GM12878 (cell line): ENCODE data around the gene PLXNC1. TPM values are rescaled to one million over a fixed set of nuclear protein-coding genes. Genes with fewer than 3 reads are reported as not detected.

Source experiments
- ATAC-seq: fragments of 200-7000 bp; cut with Tn5 transposase; 3 replicates; pipeline ENCODE4 v1.9.1; 2020; ENCODE audit warnings: mild to moderate bottlenecking, moderate library complexity
- BruUV-seq: library from RNA; stranded (reverse); fragments of 400-500 nt; replicated peaks from 2 replicates; lab custom pipeline; 2021; lab: Mats Ljungman, UMichigan
- CTCF ChIA-PET: fragments of 300-600 bp; sonication (Branson Sonifier 250); formaldehyde crosslinking; extraction: SDS; loops from one replicate; lab custom pipeline; 2021; ENCODE audit warnings: inconsistent platforms; lab: Yijun Ruan, JAX
- POLR2A ChIA-PET: fragments of 350-600 bp; formaldehyde crosslinking; extraction: SDS; loops from one replicate; lab custom pipeline; 2021; ENCODE audit warnings: inconsistent platforms; lab: Charles Lee
- RAD21 ChIA-PET: fragments of 300-600 bp; sonication (Branson Sonifier 250); formaldehyde crosslinking; loops from one replicate; lab custom pipeline; 2023; ENCODE audit warnings: antibody characterized with exemption; ENCODE audit not compliant: unreplicated experiment; lab: Charles Lee
- SMC1A ChIA-PET: fragments of 300-600 bp; sonication (Branson Sonifier 250); formaldehyde crosslinking; loops from one replicate; lab custom pipeline; 2023; ENCODE audit not compliant: unreplicated experiment, uncharacterized antibody; lab: Charles Lee
- DNase-seq: peaks from one replicate; pipeline ENCODE4 v3.0.0-alpha.2; 2011; ENCODE audit warnings: low read depth, low spot score
- FAIRE-seq: peaks from 3 replicates; lab custom pipeline; 2011; peaks lifted over from hg19 to GRCh38; lab: Jason Lieb, UNC
- H2AFZ ChIP-seq: 2 replicates; pipeline ENCODE4 v1.6.0; 2011; ENCODE audit warnings: low read depth, low read length, control low read depth; ENCODE audit not compliant: control insufficient read depth
- H3K27ac ChIP-seq: 2 replicates; pipeline ENCODE4 v1.5.1; 2011; ENCODE audit warnings: control low read depth; ENCODE audit not compliant: control insufficient read depth, insufficient read depth
- H3K27me3 ChIP-seq, 2 experiments: replicated peaks in 1 of 2; 2 replicates each; pipeline versions ENCODE4 v1.6.0 to v1.6.1; 2011; ENCODE audit warnings: low read length in 1 of 2; ENCODE audit not compliant: control insufficient read depth in 2 of 2, insufficient read depth in 2 of 2
- H3K36me3 ChIP-seq, 2 experiments: 2 replicates each; pipeline ENCODE4 v1.5.1; 2011; ENCODE audit warnings: low read length in 1 of 2; ENCODE audit not compliant: control insufficient read depth in 2 of 2, insufficient read depth in 2 of 2
- H3K4me1 ChIP-seq: 2 replicates; pipeline ENCODE4 v1.6.1; 2011; ENCODE audit warnings: mild to moderate bottlenecking, low read length, moderate library complexity, mixed read lengths; ENCODE audit not compliant: control insufficient read depth, insufficient read depth
- H3K4me2 ChIP-seq: 2 replicates; pipeline ENCODE4 v1.6.0; 2011; ENCODE audit warnings: control low read depth; ENCODE audit not compliant: control insufficient read depth, insufficient read depth
- H3K4me3 ChIP-seq: fragments of 200-600 bp; sonication (generic); 2 replicates; pipeline ENCODE4 v1.5.1; 2016
- H3K79me2 ChIP-seq: 2 replicates; pipeline ENCODE4 v1.6.0; 2011; ENCODE audit warnings: low read length; ENCODE audit not compliant: control insufficient read depth, insufficient read depth
- H3K9ac ChIP-seq: 2 replicates; pipeline ENCODE4 v1.8.0; 2011; ENCODE audit warnings: low read length, control low read depth, mixed read lengths; ENCODE audit not compliant: control insufficient read depth, insufficient read depth
- H3K9me3 ChIP-seq: replicated peaks from 3 replicates; pipeline ENCODE4 v1.5.1; 2011; ENCODE audit warnings: mild to moderate bottlenecking, low read length; ENCODE audit not compliant: control insufficient read depth, insufficient read depth
- H4K20me1 ChIP-seq: 2 replicates; pipeline ENCODE4 v1.6.0; 2011; ENCODE audit not compliant: control insufficient read depth, insufficient read depth
- CBFB ChIP-seq: IDR thresholded peaks from 2 replicates; pipeline ENCODE4 v1.6.1; 2016; ENCODE audit warnings: antibody characterized with exemption, low read depth
- EP300 ChIP-seq, 2 experiments: fragments of 150-350 bp in 1 of 2; IDR thresholded peaks; 2 replicates each; pipeline ENCODE4 v1.6.1; 2011 to 2012; ENCODE audit warnings: low read depth in 2 of 2, low read length in 2 of 2, borderline replicate concordance in 1 of 2, improper control_type of control experiment in 1 of 2, inconsistent platforms in 1 of 2; ENCODE audit not compliant: control insufficient read depth in 1 of 2
- MLLT1 ChIP-seq: fragments of 450-650 bp; IDR thresholded peaks from 2 replicates; pipeline ENCODE4 v1.6.1; 2016; ENCODE audit warnings: mild to moderate bottlenecking
- NFXL1 ChIP-seq: fragments of 450-650 bp; IDR thresholded peaks from 2 replicates; pipeline ENCODE4 v1.6.1; 2017; ENCODE audit warnings: antibody characterized with exemption, mild to moderate bottlenecking, borderline replicate concordance
- POLR2AphosphoS5 ChIP-seq: IDR thresholded peaks from 2 replicates; pipeline ENCODE4 v1.6.1; 2011; ENCODE audit warnings: mild to moderate bottlenecking, low read length, inconsistent platforms
- TCF7 ChIP-seq: IDR thresholded peaks from 2 replicates; pipeline ENCODE4 v1.6.1; 2014; ENCODE audit warnings: antibody characterized with exemption, borderline replicate concordance
- ZNF384 ChIP-seq: IDR thresholded peaks from 2 replicates; pipeline ENCODE4 v1.6.1; 2012; ENCODE audit warnings: low read depth, mild to moderate bottlenecking, low read length, improper control_type of control experiment, borderline replicate concordance
- WGBS: methylation state at CpG from one replicate; pipeline ENCODE4 v1.1.6; 2016; ENCODE audit warnings: low lambda C conversion rate; ENCODE audit not compliant: insufficient replicate concordance, insufficient coverage; ENCODE audit errors: missing lambda C conversion rate; 5-methylcytosine and 5-hydroxymethylcytosine counted together
- in situ Hi-C: fragments of 300-500 bp; cut with MboI; formaldehyde crosslinking; loops from 9 replicates; pipeline ENCODE4 v1.14.3; 2018; ENCODE audit warnings: mixed read lengths
- intact Hi-C: fragments of 100-400 bp; cut with micrococcal nuclease; formaldehyde crosslinking; loops from one replicate; pipeline ENCODE4 v1.14.2; 2022; ENCODE audit not compliant: unreplicated experiment
- polyA plus RNA-seq, 11 experiments: library from polyadenylated mRNA; depleted of rRNA in 4 of 11; unstranded in 6 of 11; stranded (reverse) in 5 of 11; fragments of >200 nt; fragmentation: Nextera tagmentation in 4 of 11; fragmentation: Illumina TruSeq in 1 of 11; extraction: Ambion mirVana in 4 of 11; extraction: Trizol in 1 of 11; gene quantifications; 1 replicate in 1 of 11; 2 replicates in 10 of 11; pipeline versions ENCODE4 v1.2.1 to v1.2.3, GENCODE V29; 2011 to 2016; ENCODE audit warnings: inconsistent platforms in 2 of 11, missing spikeins in 2 of 11, low read depth in 1 of 11
- total RNA-seq, 4 experiments: library from RNA; depleted of rRNA in 3 of 4; stranded (reverse); fragments of >200 nt in 3 of 4; fragmentation: Illumina TruSeq in 1 of 4; extraction: Trizol in 1 of 4; gene quantifications; 2 replicates each; pipeline versions ENCODE4 v1.2.1 to v1.2.3, GENCODE V29; 2013 to 2021

PLXNC1 gene
- total and polyA plus RNA-seq, 10 of the 15 experiments (the other 5 are each of a cell fraction or from before 2014, with no cell fraction given) = 5.2 to 41.2 (median 24.6) TPM

GRCh38 chr12:94205822-94206221 lies 57.4 kb downstream of the PLXNC1 start:
- H3K4me1 ChIP-seq = peaks cover 53% of the 10 kb centered on the region
- peak overlapping the region; percentile 96 for H3K4me2 ChIP-seq
- no peaks in the 10 kb centered on the region for H4K20me1 ChIP-seq
- CTCF ChIA-PET = interaction anchor here (1.1 to 4.4 kb wide), 15 partner anchors 14 to 253 kb away, joined by 3 to 27 read pairs (median 5); no protein-coding TSS in a partner anchor
- 0% methylated on average over 1 of the region's 1 CpG for WGBS
- H3K79me2 ChIP-seq = peaks cover 39% of the 10 kb centered on the region
- in situ Hi-C loops = no loop called here
- TF ChIP-seq CBFB (no peak), EP300 (IDR thresholded peaks at IDR 0.05; ENCODE audit: borderline replicate concordance in 1 of 2, control insufficient read depth in 1 of 2, low read depth in 2 of 2, low read length in 2 of 2) (no peak), NFXL1 (no peak), TCF7 (no peak), POLR2AphosphoS5 (peak; percentile 50; the same call in 1 of the 2 replicates)
- POLR2A ChIA-PET = interaction anchor here (0.6 to 7.2 kb wide), 16 partner anchors 9 to 612 kb away, joined by 3 to 56 read pairs (median 4); partner anchors contain the start of gene PLXNC1
- peaks cover 4 to 9% of the 10 kb centered on the region in 2 experiments; a peak in 3 of 4 replicates for H3K36me3 ChIP-seq
- peak overlapping the region; percentile 100 for H3K27ac ChIP-seq
- H3K27me3 ChIP-seq = no peaks in the 10 kb centered on the region
- FAIRE-seq = no peak
- BruUV-seq = no TSS peak
- no peak overlapping the region; the same call in 1 of the 2 replicates for H2AFZ ChIP-seq
- no peaks in the 10 kb centered on the region for H3K9me3 ChIP-seq
- DNase-seq = no peak
- H3K9ac ChIP-seq = peak overlapping the region; percentile 81
- intact Hi-C loops = loop anchor here (2.0 kb wide), 2 partner anchors 31 to 55 kb away; no protein-coding TSS in a partner anchor
- peak; percentile 16 for ATAC-seq
- SMC1A ChIA-PET = interaction anchor here (0.6 to 13.0 kb wide), 26 partner anchors 9 to 866 kb away, joined by 3 to 238 read pairs (median 4); partner anchors contain the start of gene PLXNC1
- peak overlapping the region; percentile 53 for H3K4me3 ChIP-seq
- RAD21 ChIA-PET = interaction anchor here (0.9 to 9.5 kb wide), 15 partner anchors 20 to 325 kb away, joined by 3 to 113 read pairs (median 5); partner anchors contain the start of gene PLXNC1

DNA sequence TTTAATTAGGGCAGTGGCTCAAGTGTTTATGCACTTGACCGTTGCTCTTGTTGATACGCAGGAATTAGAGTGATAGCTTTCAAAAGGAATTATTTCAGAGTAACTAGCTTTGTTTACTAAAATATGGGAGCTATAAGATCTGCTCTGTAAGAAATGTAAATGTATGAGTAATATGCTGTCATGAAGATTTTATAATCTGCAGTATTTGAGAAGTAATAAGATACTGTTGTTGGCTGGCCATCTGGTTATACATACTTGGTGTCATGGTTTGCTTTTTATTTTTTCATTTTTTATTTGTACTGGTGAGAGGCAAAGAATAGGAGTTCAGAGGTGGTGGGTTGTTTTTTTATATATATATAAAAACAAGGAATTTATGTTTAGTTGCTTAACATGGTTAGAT lies 58.5 kb downstream of the PLXNC1 start:
- peak overlapping the region; percentile 70 for H3K4me2 ChIP-seq
- RAD21 ChIA-PET = interaction anchor here (1.0 to 9.5 kb wide), 13 partner anchors 14 to 173 kb away, joined by 3 to 113 read pairs (median 15); partner anchors contain the start of gene PLXNC1
- H3K4me3 ChIP-seq = peak overlapping the region; percentile 53; the same call in 1 of the 2 replicates
- H2AFZ ChIP-seq = no peak overlapping the region
- no peak for FAIRE-seq
- TF ChIP-seq MLLT1 = peak; percentile 47; the same call in 1 of the 2 replicates
- no peak for TF ChIP-seq ZNF384
- TF ChIP-seq, all 136 proteins: peak for 1
- CTCF ChIA-PET = interaction anchor here (1.5 to 4.4 kb wide), 6 partner anchors 14 to 72 kb away, joined by 4 to 27 read pairs (median 12); no protein-coding TSS in a partner anchor
- POLR2A ChIA-PET = interaction anchor here (0.6 to 6.3 kb wide), 8 partner anchors 19 to 59 kb away, joined by 3 to 56 read pairs (median 6); partner anchors contain the start of gene PLXNC1
- Histone ChIP-seq H3K36me3 (peaks cover 4 to 11% of the 10 kb centered on the region in 2 experiments; a peak in 3 of 4 replicates), H3K9me3 (no peaks in the 10 kb centered on the region), H3K4me1 (peaks cover 53% of the 10 kb centered on the region), H4K20me1 (no peaks in the 10 kb centered on the region), H3K27ac (peak overlapping the region; percentile 100), H3K27me3 (no peaks in the 10 kb centered on the region), H3K9ac (peak overlapping the region; percentile 82), H3K79me2 (peaks cover 39% of the 10 kb centered on the region)
- ATAC-seq (no peak), DNase-seq (no peak)
- SMC1A ChIA-PET = interaction anchor here (0.6 to 13.0 kb wide), 15 partner anchors 9 to 173 kb away, joined by 3 to 238 read pairs (median 16); partner anchors contain the start of gene PLXNC1
- WGBS = 54% methylated on average over 2 of the region's 2 CpGs
- no TSS peak for BruUV-seq
- in situ Hi-C loops = no loop called here
- intact Hi-C loops = no loop called here
